Upper lobe of left lung (tissue), 6 donors: ENCODE measurements around the gene SORCS1. TPM values are rescaled to one million over a fixed set of nuclear protein-coding genes. Genes with fewer than 3 reads are reported as not detected.

Source experiments
- ATAC-seq, 2 donors: fragments of 200-7000 bp; cut with Tn5 transposase; one replicate each; pipeline ENCODE4 v1.9.1; 2022; ENCODE audit warnings: mild to moderate bottlenecking in 2 of 2, moderate library complexity in 2 of 2; ENCODE audit not compliant: low FRiP score in 2 of 2
- DNase-seq, 2 donors: peaks; one replicate each; pipeline ENCODE4 v3.0.0-alpha.2; 2019 to 2020
- H3K27ac ChIP-seq, 4 donors: fragments of 200-600 bp; sonication (generic); one replicate each; pipeline ENCODE4 v1.5.1; 2016 to 2019
- H3K27me3 ChIP-seq, 4 donors: fragments of 200-600 bp; sonication (generic); one replicate each; pipeline ENCODE4 v1.5.1; 2017 to 2019
- H3K36me3 ChIP-seq, 4 donors: fragments of 200-600 bp; sonication (generic); one replicate each; pipeline ENCODE4 v1.5.1; 2016 to 2019
- H3K4me1 ChIP-seq, 4 donors: fragments of 200-600 bp; sonication (generic); one replicate each; pipeline ENCODE4 v1.5.1; 2018 to 2019
- H3K4me3 ChIP-seq, 4 donors: fragments of 200-600 bp; sonication (generic); one replicate each; pipeline ENCODE4 v1.5.1; 2017 to 2019; ENCODE audit warnings: mild to moderate bottlenecking in 2 of 4, moderate library complexity in 1 of 4
- H3K9me3 ChIP-seq, 4 donors: fragments of 200-600 bp; sonication (generic); one replicate each; pipeline ENCODE4 v1.5.1; 2018 to 2019
- CTCF ChIP-seq, 6 experiments: fragments of 450-650 bp in 4 of 6; fragments of 200-600 bp in 2 of 6; sonication (generic) in 2 of 6; IDR thresholded peaks; one replicate each; pipeline ENCODE4 v1.5.1; 2016 to 2019; ENCODE audit warnings: antibody characterized with exemption in 6 of 6
- EP300 ChIP-seq, 4 donors: sonication (generic); formaldehyde crosslinking; IDR thresholded peaks; one replicate each; pipeline ENCODE4 v1.5.1; 2017; ENCODE audit warnings: antibody characterized with exemption in 4 of 4, control low read depth in 2 of 4
- POLR2A ChIP-seq, 4 donors: fragments of 450-650 bp; IDR thresholded peaks; one replicate each; pipeline ENCODE4 v1.5.1; 2016 to 2017; ENCODE audit warnings: antibody characterized with exemption in 4 of 4, mild to moderate bottlenecking in 2 of 4
- POLR2AphosphoS5 ChIP-seq, 2 donors: sonication (generic); formaldehyde crosslinking; IDR thresholded peaks; one replicate each; pipeline ENCODE4 v1.5.1; 2017; ENCODE audit warnings: antibody characterized with exemption in 2 of 2
- WGBS, 2 donors: methylation state at CpG; one replicate each; pipeline ENCODE4 v1.1.5; 2017 to 2018; 5-methylcytosine and 5-hydroxymethylcytosine counted together
- total RNA-seq, 6 donors: library from RNA; depleted of rRNA in 4 of 6; stranded (reverse); fragments of >200 nt in 4 of 6; gene quantifications; one replicate each; pipeline versions ENCODE4 v1.1.0 to v1.2.1, GENCODE V29; 2016 to 2021
- donor health status: DM: no; HTN: no; CAD: no; lungs with moderate emphysema.
- donor health status: DM: no; HTN: yes; CAD: no; lungs with severe emphysema.

The SORCS1 gene
- total RNA-seq, 6 donors from 2014 or later = 0.10 to 0.77 (median 0.10) TPM; not detected in 3

DNA sequence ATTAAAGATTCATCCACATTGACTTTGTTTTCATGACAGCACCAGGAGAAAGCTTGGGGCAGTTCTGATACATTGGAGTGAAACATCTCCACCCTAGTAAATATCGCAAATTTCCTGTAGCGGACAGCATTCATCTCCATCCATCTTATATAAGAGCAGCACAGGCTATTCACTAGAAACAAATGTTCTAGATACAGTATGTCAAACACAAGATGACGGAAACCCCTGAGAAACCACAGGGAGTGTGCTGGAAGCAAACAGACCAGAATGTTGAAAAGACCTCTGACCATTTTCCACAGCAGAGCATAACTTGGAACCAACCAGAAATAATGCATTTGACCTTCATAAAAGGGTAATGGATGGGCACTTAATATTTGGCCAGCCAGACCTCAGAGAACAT, 343.9 kb downstream of the SORCS1 start:
- ATAC-seq (no peak), DNase-seq (no peak)
- Histone ChIP-seq H3K4me3 (no peak overlapping the region), H3K9me3 (no peaks in the 10 kb centered on the region), H3K36me3 (no peaks in the 10 kb centered on the region), H3K27me3 (no peaks in the 10 kb centered on the region), H3K4me1 (no peaks in the 10 kb centered on the region), H3K27ac (no peak overlapping the region)
- TF ChIP-seq POLR2A (IDR thresholded peaks at IDR 0.05) = no peak
- TF ChIP-seq POLR2AphosphoS5 (IDR thresholded peaks at IDR 0.05) = no peak
- no peak for TF ChIP-seq CTCF (IDR thresholded peaks at IDR 0.05)
- no peak for TF ChIP-seq EP300 (IDR thresholded peaks at IDR 0.05)
- WGBS, 2 donors = 62 to 81% methylated on average over 3 of the region's 3 CpGs

GRCh38 chr10:106819490-106819889, 345.0 kb downstream of the SORCS1 start:
- Histone ChIP-seq H3K36me3 (no peaks in the 10 kb centered on the region), H3K4me1 (no peaks in the 10 kb centered on the region), H3K4me3 (no peak overlapping the region), H3K27me3 (no peaks in the 10 kb centered on the region), H3K9me3 (no peaks in the 10 kb centered on the region), H3K27ac (no peak overlapping the region)
- ATAC-seq = no peak
- 58 to 62% methylated on average over 4 of the region's 4 CpGs for WGBS, 2 donors
- TF ChIP-seq EP300 (IDR thresholded peaks at IDR 0.05) = no peak
- TF ChIP-seq CTCF (IDR thresholded peaks at IDR 0.05) = no peak
- DNase-seq = no peak

- Histone ChIP-seq H3K36me3 (no peaks in the 10 kb centered on the region), H3K4me3 (no peak overlapping the region), H3K9me3 (no peaks in the 10 kb centered on the region), H3K27me3 (no peaks in the 10 kb centered on the region), H3K4me1 (no peaks in the 10 kb centered on the region), H3K27ac (no peak overlapping the region)
- DNase-seq = no peak
- no peak for ATAC-seq
- 71 to 79% methylated on average over 7 of the region's 7 CpGs for WGBS, 2 donors
- no peak for TF ChIP-seq POLR2AphosphoS5 (IDR thresholded peaks at IDR 0.05)
- TF ChIP-seq EP300 (IDR thresholded peaks at IDR 0.05) = no peak
- no peak for TF ChIP-seq CTCF (IDR thresholded peaks at IDR 0.05)
- no peak for TF ChIP-seq POLR2A (IDR thresholded peaks at IDR 0.05)
Measured at GRCh38 chr10:106816318-106817085, 348.0 kb downstream of the SORCS1 start.

DNA sequence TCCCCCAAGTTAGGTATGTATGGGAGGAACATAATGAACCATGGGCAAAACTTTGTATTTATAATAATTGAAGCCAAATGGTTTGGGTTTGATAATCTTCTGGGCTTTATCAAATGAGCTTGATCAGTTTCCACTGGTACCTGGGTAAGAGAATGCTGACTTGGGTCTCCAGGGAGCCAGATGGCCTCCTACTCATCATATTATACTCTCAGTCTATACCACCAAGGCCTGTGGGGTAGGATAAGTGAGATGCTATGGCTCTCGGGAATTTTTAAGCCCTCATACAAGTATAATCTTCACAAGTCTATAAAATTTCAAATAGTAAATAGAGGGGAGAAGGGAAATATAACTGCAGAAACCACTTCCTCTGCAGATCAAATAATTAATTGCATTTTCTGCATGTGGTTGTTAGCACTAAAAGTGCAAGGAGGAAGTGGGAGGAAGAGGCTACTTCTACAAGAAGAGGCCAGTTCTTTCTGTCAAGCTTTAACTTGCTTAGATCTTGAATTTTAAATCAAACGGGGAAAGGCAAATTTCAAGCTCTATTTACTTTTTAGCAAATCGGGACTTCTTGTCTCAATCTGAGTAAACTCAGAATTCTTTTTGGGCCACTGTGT, 349.0 kb downstream of the SORCS1 start:
- Histone ChIP-seq H3K4me1 (no peaks in the 10 kb centered on the region), H3K36me3 (no peaks in the 10 kb centered on the region), H3K27me3 (no peaks in the 10 kb centered on the region), H3K4me3 (no peak overlapping the region), H3K9me3 (no peaks in the 10 kb centered on the region), H3K27ac (no peak overlapping the region)
- TF ChIP-seq POLR2AphosphoS5 (IDR thresholded peaks at IDR 0.05) (no peak), CTCF (IDR thresholded peaks at IDR 0.05) (no peak), POLR2A (IDR thresholded peaks at IDR 0.05) (no peak), EP300 (IDR thresholded peaks at IDR 0.05) (no peak)
- no peak for ATAC-seq
- DNase-seq = no peak
- 34 to 47% methylated on average over 3 of the region's 3 CpGs for WGBS, 2 donors
